ENCODE measurements around the gene CKAP5.
A peak's percentile ranks its signal among the peaks of the same experiment; 100 is the strongest.

Gene CKAP5

DNA sequence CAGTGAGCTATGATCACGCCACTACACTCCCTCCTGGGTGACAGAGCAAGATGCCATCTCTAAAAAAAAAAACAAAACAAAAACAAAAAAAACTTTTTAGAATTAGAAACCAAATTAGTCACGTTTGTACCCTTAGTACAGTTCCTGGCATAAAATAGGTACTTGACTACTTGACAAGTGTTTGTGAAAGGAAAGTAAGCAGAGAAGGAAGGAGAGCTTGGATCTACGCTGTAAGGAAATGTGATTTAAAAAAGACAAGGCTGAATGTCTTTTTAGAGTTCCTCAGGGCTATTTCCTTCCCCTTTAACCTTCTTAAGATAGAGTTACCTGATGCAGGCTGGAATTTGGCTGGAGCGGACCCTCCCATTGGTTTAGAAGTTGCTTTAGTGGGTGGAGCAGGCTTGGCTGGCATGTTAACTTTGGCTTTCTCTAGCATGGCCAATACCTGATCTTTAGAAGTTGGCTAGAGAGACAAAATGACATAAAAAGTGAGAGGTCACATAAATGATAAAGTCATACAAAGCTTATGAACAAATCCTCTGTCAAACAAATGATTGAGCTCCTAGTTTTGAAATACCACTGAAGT, 76.4 kb downstream of the CKAP5 start:
- H3K36me3 Mint-ChIP-seq = peaks cover 45% of the 10 kb centered on the region
- CTCF ChIA-PET = interaction anchor here (0.6 to 1.7 kb wide), 2 partner anchors 20 to 99 kb away, joined by 3 to 4 read pairs; no protein-coding TSS in a partner anchor

DNA sequence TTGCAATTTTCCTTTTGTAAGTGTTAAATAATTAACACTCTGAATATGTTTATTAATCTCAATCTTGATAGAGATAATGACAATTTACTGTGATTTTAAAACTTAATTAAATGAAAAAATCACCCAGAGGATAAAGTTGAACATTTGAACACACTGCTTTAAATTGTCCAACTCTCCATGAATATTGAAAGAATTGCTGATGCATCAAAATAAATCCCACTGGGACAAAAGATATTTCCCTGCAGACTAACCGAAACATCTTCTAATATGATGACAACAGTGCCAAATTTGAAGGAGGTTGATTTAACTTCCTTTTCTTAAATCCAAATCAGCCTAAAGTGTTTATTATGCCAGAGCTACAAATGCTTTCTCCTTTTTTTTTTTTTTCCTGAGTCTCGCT, 79.4 kb downstream of the CKAP5 start:
- H3K27me3 Mint-ChIP-seq = no peaks in the 10 kb centered on the region
- H3K9me3 Mint-ChIP-seq = no peaks in the 10 kb centered on the region
- H3K36me3 Mint-ChIP-seq = peaks cover 45% of the 10 kb centered on the region
- H3K4me1 Mint-ChIP-seq = no peaks in the 10 kb centered on the region
- CTCF ChIA-PET = no interaction called here
- DNase-seq = no peak
- H3K27ac Mint-ChIP-seq = no peak overlapping the region
- no peak overlapping the region for H3K4me3 Mint-ChIP-seq

More for the DNA sequence above, 76.4 kb downstream of the CKAP5 start:
- no peaks in the 10 kb centered on the region for H3K27me3 Mint-ChIP-seq
- no peak overlapping the region for H3K4me3 Mint-ChIP-seq
- no peaks in the 10 kb centered on the region for H3K9me3 Mint-ChIP-seq
- H3K4me1 Mint-ChIP-seq = no peaks in the 10 kb centered on the region
- DNase-seq = no peak
- no peak overlapping the region for H3K27ac Mint-ChIP-seq

DNA sequence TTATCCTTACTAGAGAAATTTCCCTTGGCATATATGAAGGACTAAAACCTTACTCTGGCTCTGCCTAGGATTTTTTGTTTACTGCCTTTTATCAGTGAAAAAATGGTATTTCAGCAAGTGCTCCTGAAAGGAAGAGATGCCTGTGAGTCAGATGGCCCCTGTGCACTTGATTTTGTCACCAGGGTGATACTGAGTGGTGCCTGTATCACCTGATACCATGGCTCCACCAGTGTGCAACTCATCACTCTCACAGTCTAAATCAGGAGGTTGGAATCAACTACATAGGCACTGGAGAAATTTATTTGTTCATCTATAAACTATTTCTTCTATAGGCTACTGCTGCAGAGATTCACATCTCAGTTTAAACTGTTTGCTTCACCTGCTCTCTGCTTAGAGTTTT, 83.8 kb downstream of the CKAP5 start:
- DNase-seq = no peak
- Mint-ChIP-seq H3K4me1 (no peaks in the 10 kb centered on the region), H3K27ac (no peak overlapping the region), H3K9me3 (no peaks in the 10 kb centered on the region), H3K36me3 (peaks cover 59% of the 10 kb centered on the region), H3K4me3 (no peak overlapping the region), H3K27me3 (no peaks in the 10 kb centered on the region)
- CTCF ChIA-PET = no interaction called here

DNA sequence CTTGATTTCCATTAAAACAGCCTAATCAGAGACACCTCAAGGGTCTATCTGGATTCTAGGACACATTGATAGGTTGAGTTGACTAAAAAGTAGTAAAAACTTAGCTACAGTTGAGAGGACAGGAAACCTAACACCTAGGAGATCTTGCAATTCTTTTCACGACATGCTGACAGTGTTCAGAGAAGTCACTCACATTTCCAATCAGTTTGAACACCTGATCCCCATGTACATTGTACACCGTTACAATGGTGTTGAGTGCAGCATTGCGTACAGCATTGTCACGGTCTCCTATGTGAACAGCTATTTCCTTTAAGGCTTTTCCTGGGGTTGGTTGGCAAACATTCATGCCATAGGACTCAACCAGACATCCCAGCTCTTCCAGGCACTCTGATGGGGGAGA, 84.3 kb downstream of the CKAP5 start:
- Mint-ChIP-seq H3K27me3 (no peaks in the 10 kb centered on the region), H3K27ac (no peak overlapping the region), H3K9me3 (no peaks in the 10 kb centered on the region), H3K36me3 (peaks cover 59% of the 10 kb centered on the region), H3K4me3 (no peak overlapping the region), H3K4me1 (no peaks in the 10 kb centered on the region)
- CTCF ChIA-PET = no interaction called here
- DNase-seq = no peak

DNA sequence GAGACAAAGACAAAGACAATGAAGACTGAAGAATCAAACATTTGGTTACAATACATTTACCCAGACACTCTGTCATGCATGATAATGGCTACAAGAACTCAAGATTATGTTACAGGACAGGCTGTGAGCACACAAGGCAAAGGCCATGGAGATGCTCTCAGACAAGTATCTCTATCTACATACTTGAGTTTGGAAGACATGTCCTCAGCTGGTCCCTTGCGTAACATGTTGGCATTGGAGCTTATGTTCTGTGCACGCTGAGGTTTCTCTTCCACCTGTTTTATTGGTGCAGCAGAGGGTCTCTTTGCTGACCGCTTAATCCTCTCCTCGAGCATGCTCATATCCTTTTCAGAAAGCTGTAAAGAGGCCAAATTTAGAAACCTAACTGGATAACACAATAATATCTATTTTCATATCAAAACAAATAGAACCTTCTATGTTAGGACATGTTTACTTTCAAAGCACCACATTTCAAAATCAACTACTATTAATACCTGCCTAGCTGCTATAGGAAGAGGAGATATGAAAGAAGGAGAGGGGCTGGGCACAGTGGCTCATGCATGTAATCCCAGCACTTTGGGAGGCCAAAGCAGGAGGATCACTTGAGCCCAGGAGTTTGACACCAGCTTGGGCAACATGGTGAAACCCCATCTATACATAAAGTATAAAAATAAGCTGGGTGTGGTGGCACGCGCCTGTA, 85.5 kb downstream of the CKAP5 start:
- Mint-ChIP-seq H3K36me3 (peaks cover 64% of the 10 kb centered on the region), H3K4me1 (no peaks in the 10 kb centered on the region), H3K4me3 (no peak overlapping the region), H3K9me3 (no peaks in the 10 kb centered on the region), H3K27me3 (no peaks in the 10 kb centered on the region), H3K27ac (peak overlapping the region; percentile 25)
- DNase-seq = no peak
- CTCF ChIA-PET = no interaction called here

DNA sequence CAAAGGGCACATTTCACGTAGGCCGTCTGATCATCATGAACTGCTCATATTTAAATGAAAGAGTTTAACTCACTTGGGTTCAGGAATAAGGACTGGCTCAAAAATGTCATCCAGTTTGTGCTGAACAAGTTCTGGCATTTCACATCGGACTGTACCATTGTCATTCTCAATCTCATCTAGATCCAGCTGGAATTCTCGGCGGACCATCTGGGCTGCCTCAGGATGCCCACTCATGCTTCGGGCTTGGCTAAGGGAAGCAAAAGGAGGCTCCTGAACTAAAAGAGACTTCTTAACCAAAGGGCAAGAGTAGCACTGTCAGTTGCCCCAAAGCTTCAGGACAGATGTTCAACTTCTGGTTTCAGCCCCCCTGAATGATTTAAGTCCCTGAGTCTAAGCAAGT, 86.9 kb downstream of the CKAP5 start:
- H3K9me3 Mint-ChIP-seq = no peaks in the 10 kb centered on the region
- H3K4me3 Mint-ChIP-seq = no peak overlapping the region
- DNase-seq = no peak
- no peak overlapping the region for H3K27ac Mint-ChIP-seq
- H3K36me3 Mint-ChIP-seq = peaks cover 66% of the 10 kb centered on the region
- H3K27me3 Mint-ChIP-seq = no peaks in the 10 kb centered on the region
- H3K4me1 Mint-ChIP-seq = no peaks in the 10 kb centered on the region
- CTCF ChIA-PET = interaction anchor here (0.8 kb wide), 1 partner anchor 10 kb away, joined by 4 read pairs; no protein-coding TSS in a partner anchor

DNA sequence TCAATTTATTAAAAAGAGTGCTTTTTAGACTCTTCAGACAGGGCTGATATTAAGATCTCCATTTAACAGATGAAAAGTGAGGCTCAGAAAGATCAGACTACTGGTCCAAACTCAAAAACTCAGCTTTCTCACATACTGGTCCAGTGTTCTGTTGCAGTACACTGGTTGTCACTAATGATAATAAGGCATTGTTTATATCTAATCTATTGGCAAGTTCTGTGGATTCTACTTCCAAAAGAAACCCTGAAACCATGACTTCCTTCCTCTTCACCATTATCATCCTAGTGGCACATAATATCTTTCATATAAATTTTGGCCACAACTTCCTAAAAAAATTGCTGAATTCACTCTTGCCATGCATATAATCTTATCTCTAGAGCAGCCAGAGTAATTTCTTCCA, 90.1 kb downstream of the CKAP5 start:
- DNase-seq = no peak

DNA sequence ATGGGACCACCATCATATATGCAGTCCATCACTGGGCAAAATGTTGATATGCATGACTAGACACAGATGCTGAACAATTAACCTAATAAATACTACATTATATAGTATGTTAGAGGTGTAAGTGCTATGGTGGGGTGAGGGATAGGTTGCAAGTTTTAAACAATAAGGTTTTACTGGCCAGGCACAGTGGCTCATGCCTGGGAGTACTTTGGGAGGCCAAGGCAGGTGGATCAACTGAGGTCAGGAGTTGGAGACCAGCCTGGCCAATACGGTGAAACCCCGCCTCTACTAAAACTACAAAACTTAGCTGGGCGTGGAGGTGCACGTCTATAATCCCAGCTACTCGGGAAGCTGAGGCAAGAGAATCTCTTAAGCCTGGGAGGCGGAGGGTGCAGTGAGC, 98.9 kb downstream of the CKAP5 start:
- no peak for DNase-seq
- CTCF ChIA-PET = interaction anchor here (0.7 kb wide), 1 partner anchor 170 kb away, joined by 3 read pairs; no protein-coding TSS in a partner anchor
- Mint-ChIP-seq H3K9me3 (no peaks in the 10 kb centered on the region), H3K4me3 (no peak overlapping the region), H3K36me3 (peaks cover 66% of the 10 kb centered on the region), H3K4me1 (no peaks in the 10 kb centered on the region), H3K27me3 (no peaks in the 10 kb centered on the region), H3K27ac (no peak overlapping the region)

More for the DNA sequence above, 90.1 kb downstream of the CKAP5 start:
- H3K4me3 Mint-ChIP-seq = no peak overlapping the region
- CTCF ChIA-PET = no interaction called here
- H3K36me3 Mint-ChIP-seq = peaks cover 63% of the 10 kb centered on the region
- no peaks in the 10 kb centered on the region for H3K27me3 Mint-ChIP-seq
- H3K4me1 Mint-ChIP-seq = no peaks in the 10 kb centered on the region
- H3K27ac Mint-ChIP-seq = peak overlapping the region; percentile 11
- H3K9me3 Mint-ChIP-seq = no peaks in the 10 kb centered on the region

DNA sequence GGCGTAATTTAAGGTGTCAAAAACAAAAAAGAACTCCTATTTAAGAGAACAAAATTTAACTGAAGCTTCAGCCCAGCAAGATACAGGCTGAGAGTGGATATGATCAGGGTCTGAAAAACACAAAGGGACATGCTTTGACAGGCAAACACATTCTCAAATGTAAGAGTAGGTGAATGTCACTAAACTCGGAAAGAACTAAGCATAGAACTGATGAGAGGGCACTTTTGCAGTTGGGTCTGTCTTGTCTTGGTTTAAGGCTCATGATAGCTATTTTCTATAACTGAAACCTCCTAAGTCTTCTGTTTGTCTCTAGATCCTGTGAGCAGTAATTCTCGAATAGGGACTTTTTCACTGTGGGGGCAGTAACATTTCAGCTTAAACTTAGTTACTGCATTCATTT, 100.1 kb downstream of the CKAP5 start:
- H3K27ac Mint-ChIP-seq = no peak overlapping the region
- CTCF ChIA-PET = interaction anchor here (0.7 to 0.9 kb wide), 2 partner anchors 33 to 80 kb away, joined by 3 read pairs; no protein-coding TSS in a partner anchor
- H3K4me3 Mint-ChIP-seq = no peak overlapping the region
- no peaks in the 10 kb centered on the region for H3K9me3 Mint-ChIP-seq
- no peaks in the 10 kb centered on the region for H3K4me1 Mint-ChIP-seq
- H3K27me3 Mint-ChIP-seq = no peaks in the 10 kb centered on the region
- H3K36me3 Mint-ChIP-seq = peaks cover 72% of the 10 kb centered on the region
- DNase-seq = no peak

DNA sequence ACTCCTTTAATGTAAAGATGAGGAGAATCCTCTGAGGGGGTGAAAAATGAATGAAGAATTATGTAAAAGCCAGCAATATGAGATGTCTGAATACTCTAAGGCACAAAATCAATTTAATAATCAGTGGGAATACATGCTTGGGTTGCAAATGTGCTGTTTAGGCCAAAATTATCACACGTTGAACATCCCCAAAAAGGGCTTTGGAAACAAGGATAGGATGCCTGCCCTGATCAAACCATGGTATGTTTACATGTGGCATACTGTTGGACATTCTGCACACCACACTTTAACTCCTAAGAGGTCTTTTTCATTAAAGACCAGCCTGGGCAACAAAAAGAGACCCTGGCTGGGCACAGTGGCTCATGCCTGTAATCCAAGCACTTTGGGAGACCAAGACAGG, 100.8 kb downstream of the CKAP5 start:
- CTCF ChIA-PET = no interaction called here
- Mint-ChIP-seq H3K36me3 (peaks cover 68% of the 10 kb centered on the region), H3K27ac (no peak overlapping the region), H3K4me1 (no peaks in the 10 kb centered on the region), H3K27me3 (no peaks in the 10 kb centered on the region), H3K9me3 (no peaks in the 10 kb centered on the region), H3K4me3 (no peak overlapping the region)
- no peak for DNase-seq

DNA sequence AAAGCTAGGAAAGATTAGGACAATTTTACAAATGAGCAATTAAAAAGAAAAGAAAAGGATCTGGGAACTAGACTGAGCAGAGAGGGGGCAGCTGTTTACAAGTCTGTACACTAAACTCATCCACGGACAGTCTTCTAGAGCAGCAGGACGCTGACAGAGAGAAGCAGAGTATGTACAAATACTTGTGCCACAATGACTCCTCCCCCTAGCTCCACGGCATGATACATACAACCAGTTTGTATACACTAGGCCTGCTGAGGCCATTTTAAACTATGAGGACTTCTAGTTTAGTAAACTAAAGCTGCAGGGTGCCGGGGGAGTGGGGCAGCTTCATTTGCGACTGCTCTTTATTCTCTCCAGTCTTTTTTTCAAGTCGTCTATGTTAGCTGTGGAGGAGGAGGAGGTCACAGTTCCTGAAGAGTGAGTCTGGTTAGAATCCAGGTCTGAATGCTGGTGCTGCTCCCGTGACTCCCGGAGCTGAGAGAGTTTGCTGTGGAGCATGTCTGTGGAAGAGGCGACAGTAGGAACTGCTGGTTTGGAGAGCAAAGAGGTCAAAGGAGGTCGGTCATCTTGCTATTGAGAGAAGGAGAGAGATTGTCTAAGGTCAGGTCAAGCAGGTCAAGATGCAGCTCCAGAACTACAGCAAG, 102.3 kb downstream of the CKAP5 start:
- Mint-ChIP-seq H3K36me3 (peaks cover 61% of the 10 kb centered on the region), H3K27ac (no peak overlapping the region), H3K4me1 (no peaks in the 10 kb centered on the region), H3K27me3 (no peaks in the 10 kb centered on the region), H3K4me3 (no peak overlapping the region), H3K9me3 (no peaks in the 10 kb centered on the region)
- CTCF ChIA-PET = interaction anchor here (0.6 to 1.4 kb wide), 2 partner anchors 9 to 173 kb away, joined by 3 read pairs; no protein-coding TSS in a partner anchor
- DNase-seq = no peak

DNA sequence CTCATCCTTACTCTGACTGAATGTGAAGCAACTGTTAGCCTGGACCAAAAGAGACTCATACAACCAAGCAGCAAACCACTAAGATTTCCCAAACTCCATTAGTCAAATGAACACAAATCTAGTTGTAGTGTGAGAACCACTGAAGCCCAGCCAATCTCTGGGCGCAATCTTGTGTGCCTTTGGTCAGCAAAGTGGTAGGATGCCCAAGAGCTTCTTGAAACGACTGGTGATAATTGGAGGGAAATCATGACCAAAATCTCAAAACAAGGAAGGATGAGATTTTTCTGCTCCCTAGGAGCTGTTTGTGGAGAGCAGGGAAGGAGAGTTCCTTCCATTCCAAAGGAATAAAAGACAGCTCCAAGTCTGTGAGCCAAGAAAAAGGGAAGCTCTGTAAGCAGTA, 103.0 kb downstream of the CKAP5 start:
- Mint-ChIP-seq H3K9me3 (no peaks in the 10 kb centered on the region), H3K27ac (no peak overlapping the region), H3K27me3 (no peaks in the 10 kb centered on the region), H3K36me3 (peaks cover 58% of the 10 kb centered on the region), H3K4me3 (no peak overlapping the region), H3K4me1 (no peaks in the 10 kb centered on the region)
- DNase-seq = no peak
- CTCF ChIA-PET = interaction anchor here (0.6 to 1.4 kb wide), 2 partner anchors 9 to 174 kb away, joined by 3 read pairs; no protein-coding TSS in a partner anchor

DNA sequence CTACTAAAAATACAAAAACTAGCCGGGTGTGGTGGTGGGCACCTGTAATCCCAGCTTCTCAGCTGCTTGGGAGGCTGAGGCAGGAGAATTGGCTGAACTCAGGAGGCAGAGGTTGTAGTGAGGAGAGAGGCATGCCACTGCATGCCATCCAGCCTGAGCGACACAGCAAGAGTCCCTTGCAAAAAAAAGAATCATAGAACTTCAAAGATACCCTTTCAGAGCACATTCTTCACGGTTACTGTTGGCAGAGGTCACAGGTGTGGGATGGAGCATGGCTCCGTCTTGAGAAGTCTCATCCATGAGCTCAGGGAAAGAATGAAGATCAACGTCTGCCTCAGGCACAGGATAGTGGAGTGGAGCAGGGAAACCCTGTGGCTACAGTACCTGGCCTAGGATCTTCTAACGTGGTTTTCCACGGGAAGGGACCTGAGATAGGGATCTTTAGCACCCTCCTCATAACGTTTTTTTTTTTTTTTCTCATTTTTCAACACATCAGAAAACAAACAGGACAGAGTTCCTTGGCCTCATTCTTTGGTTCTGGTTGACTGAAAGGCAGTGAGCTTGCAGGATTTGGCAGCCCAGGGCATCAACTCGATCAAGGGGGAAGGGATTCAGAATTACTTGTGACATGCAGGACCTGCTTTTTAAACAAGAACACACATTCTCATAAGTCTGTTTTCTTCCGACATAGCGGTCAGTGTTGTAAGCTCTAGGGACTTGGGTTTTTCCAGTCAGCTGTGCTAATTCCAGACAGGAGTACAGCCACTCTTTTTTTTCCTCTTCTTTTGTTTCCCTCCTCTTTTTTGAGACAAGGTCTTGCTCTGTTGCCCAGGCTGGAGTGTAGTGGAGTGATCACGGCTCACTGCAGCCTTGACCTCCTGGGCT, 104.2 kb downstream of the CKAP5 start:
- no peak for DNase-seq
- peaks cover 50% of the 10 kb centered on the region for H3K36me3 Mint-ChIP-seq
- CTCF ChIA-PET = no interaction called here

DNA sequence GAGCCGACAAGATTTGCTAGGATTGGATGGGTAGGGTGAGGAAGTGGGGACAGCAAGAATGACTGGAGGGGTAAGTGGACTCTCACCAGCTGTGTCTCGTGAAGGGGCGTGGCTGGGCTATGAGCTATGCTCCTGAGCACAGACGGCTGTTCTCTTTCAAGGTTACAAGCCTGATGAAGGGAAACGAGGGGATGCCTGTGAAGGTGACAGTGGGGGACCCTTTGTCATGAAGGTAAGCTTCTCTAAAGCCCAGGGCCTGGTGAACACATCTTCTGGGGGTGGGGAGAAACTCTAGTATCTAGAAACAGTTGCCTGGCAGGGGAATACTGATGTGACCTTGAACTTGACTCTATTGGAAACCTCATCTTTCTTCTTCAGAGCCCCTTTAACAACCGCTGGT, 107.2 kb downstream of the CKAP5 start:
- H3K27me3 Mint-ChIP-seq = no peaks in the 10 kb centered on the region
- peaks cover 30% of the 10 kb centered on the region for H3K36me3 Mint-ChIP-seq
- no peak overlapping the region for H3K27ac Mint-ChIP-seq
- CTCF ChIA-PET = no interaction called here
- H3K4me3 Mint-ChIP-seq = no peak overlapping the region
- no peak for DNase-seq
- no peaks in the 10 kb centered on the region for H3K9me3 Mint-ChIP-seq
- H3K4me1 Mint-ChIP-seq = no peaks in the 10 kb centered on the region

More for the DNA sequence above, 104.2 kb downstream of the CKAP5 start:
- Mint-ChIP-seq H3K9me3 (no peaks in the 10 kb centered on the region), H3K27ac (peak overlapping the region; percentile 69), H3K4me1 (no peaks in the 10 kb centered on the region), H3K4me3 (no peak overlapping the region), H3K27me3 (no peaks in the 10 kb centered on the region)
